OCI-LY7 (cell line): ENCODE data around the gene TTI1.

Experiments
- CTCF ChIP-seq: fragments of 200-600 bp; sonication (generic); conservative IDR thresholded peaks from 2 replicates; pipeline ENCODE4 v1.5.1; 2014; ENCODE audit warnings: mild to moderate bottlenecking, antibody characterized with exemption, low read length, moderate library complexity, mixed read lengths
- EZH2phosphoT487 ChIP-seq: fragments of 200-600 bp; sonication (generic); IDR thresholded peaks from 2 replicates; pipeline ENCODE4 v1.6.1; 2018; ENCODE audit warnings: low read depth, borderline replicate concordance, mild to moderate bottlenecking, mixed run types, antibody characterized with exemption, low read length, moderate library complexity, mixed read lengths

- TF ChIP-seq CTCF, result no peak
- TF ChIP-seq EZH2phosphoT487, result no peak
Observed at GRCh38 chr20:38081575-38081974, 48.3 kb upstream of the TTI1 start.
